ENCODE data around the gene FIGLA. TPM values are rescaled to one million over a fixed set of nuclear protein-coding genes. Genes with fewer than 3 reads are reported as not detected.

FIGLA gene
- total RNA-seq, 2 donors from 2014 or later: not detected

GRCh38 chr2:70833246-70833645, 42.8 kb upstream of the FIGLA start:
- Histone ChIP-seq H3K4me1 (replicated peaks) (no peaks in the 10 kb centered on the region), H3K36me3 (no peaks in the 10 kb centered on the region), H3K9me3 (no peaks in the 10 kb centered on the region), H3K27ac (no peak overlapping the region), H3K4me3 (no peak overlapping the region), H3K27me3 (replicated peaks; ENCODE audit: insufficient read depth) (no peaks in the 10 kb centered on the region)
- intact Hi-C loops (cut with DNase I): no loop called here
- no peak for TF ChIP-seq POLR2AphosphoS5 (IDR thresholded peaks at IDR 0.05)
- no peak for TF ChIP-seq POLR2A (IDR thresholded peaks at IDR 0.05)
- no peak for TF ChIP-seq CTCF (IDR thresholded peaks at IDR 0.05)
- 75% methylated on average over 1 of the region's 1 CpG for WGBS
- DNase-seq (ENCODE audit: low spot score): no peak

DNA sequence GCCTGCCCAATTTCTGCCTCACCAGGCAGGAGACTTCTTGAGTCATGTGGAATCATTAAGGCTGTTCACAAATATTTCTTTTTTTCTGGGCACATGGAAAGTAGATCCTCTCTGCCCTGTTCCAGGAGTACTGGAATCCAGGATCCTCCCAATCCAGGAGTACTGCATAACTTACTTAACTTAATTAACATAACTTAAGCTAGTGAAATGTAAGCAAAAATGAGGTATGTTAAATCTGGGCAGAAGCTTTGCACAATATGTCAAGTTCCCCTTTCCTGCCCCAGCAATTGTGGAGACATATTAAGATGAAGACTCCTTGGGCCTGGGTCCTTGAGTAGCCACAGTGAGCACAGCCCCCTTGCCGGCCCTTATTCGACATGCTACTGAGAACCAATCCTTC, 41.9 kb upstream of the FIGLA start:
- TF ChIP-seq CTCF (IDR thresholded peaks at IDR 0.05) (no peak), POLR2AphosphoS5 (IDR thresholded peaks at IDR 0.05) (no peak), POLR2A (IDR thresholded peaks at IDR 0.05) (no peak)
- Histone ChIP-seq H3K27me3 (replicated peaks; ENCODE audit: insufficient read depth) (no peaks in the 10 kb centered on the region), H3K4me1 (replicated peaks) (no peaks in the 10 kb centered on the region), H3K9me3 (no peaks in the 10 kb centered on the region), H3K27ac (no peak overlapping the region), H3K4me3 (no peak overlapping the region), H3K36me3 (no peaks in the 10 kb centered on the region)
- no peak for DNase-seq (ENCODE audit: low spot score)
- intact Hi-C loops (cut with DNase I): no loop called here
- WGBS: 98% methylated on average over 2 of the region's 2 CpGs

GRCh38 chr2:70831861-70832260, 41.4 kb upstream of the FIGLA start:
- no peaks in the 10 kb centered on the region for H3K4me1 ChIP-seq (replicated peaks)
- intact Hi-C loops (cut with DNase I): no loop called here
- no peak for DNase-seq (ENCODE audit: low spot score)
- H3K36me3 ChIP-seq: no peaks in the 10 kb centered on the region
- no peaks in the 10 kb centered on the region for H3K9me3 ChIP-seq
- H3K27ac ChIP-seq: no peak overlapping the region
- no peaks in the 10 kb centered on the region for H3K27me3 ChIP-seq (replicated peaks; ENCODE audit: insufficient read depth)
- H3K4me3 ChIP-seq: no peak overlapping the region
- 89% methylated on average over 6 of the region's 6 CpGs for WGBS
- TF ChIP-seq POLR2A (IDR thresholded peaks at IDR 0.05) (no peak), POLR2AphosphoS5 (IDR thresholded peaks at IDR 0.05) (no peak)

DNA sequence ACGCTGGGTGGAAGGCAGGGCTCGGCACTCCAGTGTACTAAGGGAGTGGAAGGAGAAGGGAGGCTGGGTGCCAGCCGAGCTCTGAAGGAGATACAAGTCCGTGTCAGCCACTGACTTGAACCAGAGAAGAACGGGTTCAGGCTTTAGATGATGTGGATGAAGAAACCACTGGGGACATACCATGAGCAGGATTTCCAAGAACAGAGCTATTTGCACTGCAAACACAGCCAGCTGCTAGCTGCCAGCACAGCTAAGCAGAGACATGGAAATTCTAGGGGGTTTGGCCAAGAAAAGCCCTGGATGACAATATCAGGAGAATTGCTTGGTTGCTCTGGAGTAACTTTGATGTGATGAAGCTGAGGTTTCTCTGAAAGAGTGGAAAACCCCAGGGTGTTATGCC, 39.9 kb upstream of the FIGLA start:
- Histone ChIP-seq H3K4me1 (replicated peaks) (no peaks in the 10 kb centered on the region), H3K4me3 (no peak overlapping the region), H3K36me3 (no peaks in the 10 kb centered on the region), H3K9me3 (no peaks in the 10 kb centered on the region), H3K27ac (no peak overlapping the region), H3K27me3 (replicated peaks; ENCODE audit: insufficient read depth) (no peaks in the 10 kb centered on the region)
- WGBS: 61% methylated on average over 5 of the region's 5 CpGs
- intact Hi-C loops (cut with DNase I): no loop called here
- DNase-seq (ENCODE audit: low spot score): no peak
- no peak for TF ChIP-seq CTCF (IDR thresholded peaks at IDR 0.05)
- TF ChIP-seq POLR2AphosphoS5 (IDR thresholded peaks at IDR 0.05): no peak
- TF ChIP-seq POLR2A (IDR thresholded peaks at IDR 0.05): no peak

DNA sequence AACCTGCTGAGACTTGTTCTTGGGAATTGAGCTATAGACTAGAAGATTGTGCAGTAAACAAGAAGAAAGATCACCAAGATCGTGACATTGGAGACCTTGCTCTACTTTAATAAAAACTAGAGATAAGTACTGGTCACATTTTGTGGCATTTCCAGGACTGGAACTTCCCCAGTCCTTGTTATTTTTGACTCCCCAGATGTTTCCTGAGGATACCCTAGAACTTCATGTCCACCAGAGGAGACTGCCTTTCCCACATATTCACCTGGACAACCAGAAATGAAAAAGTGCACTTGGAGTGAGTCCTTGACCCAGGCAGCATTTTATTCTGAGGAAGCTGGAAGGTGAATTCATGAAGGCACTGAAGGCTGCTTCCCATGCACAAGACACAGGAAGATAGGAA, 39.5 kb upstream of the FIGLA start:
- Histone ChIP-seq H3K27me3 (replicated peaks; ENCODE audit: insufficient read depth) (no peaks in the 10 kb centered on the region), H3K4me1 (replicated peaks) (no peaks in the 10 kb centered on the region), H3K36me3 (no peaks in the 10 kb centered on the region), H3K27ac (no peak overlapping the region), H3K4me3 (no peak overlapping the region), H3K9me3 (no peaks in the 10 kb centered on the region)
- TF ChIP-seq POLR2A (IDR thresholded peaks at IDR 0.05): no peak
- no peak for TF ChIP-seq CTCF (IDR thresholded peaks at IDR 0.05)
- TF ChIP-seq POLR2AphosphoS5 (IDR thresholded peaks at IDR 0.05): no peak
- WGBS: 57% methylated on average over 1 of the region's 1 CpG
- no peak for DNase-seq (ENCODE audit: low spot score)
- intact Hi-C loops (cut with DNase I): no loop called here

Measured in prostate gland (tissue), 2 donors.